WI38 (cell line): Measurements from ENCODE around the gene PHACTR1.

Source experiments
- H3K4me3 ChIP-seq: 2 replicates; pipeline ENCODE4 v1.5.1; 2011; ENCODE audit warnings: low read depth, mild to moderate bottlenecking, control low read depth, low read length
- TF ChIP-seq, protein P1 (sequence below): IDR thresholded peaks from 2 replicates; pipeline ENCODE4 v1.5.1; 2012; ENCODE audit warnings: low read depth, mild to moderate bottlenecking, control low read depth, low read length

The PHACTR1 gene

DNA sequence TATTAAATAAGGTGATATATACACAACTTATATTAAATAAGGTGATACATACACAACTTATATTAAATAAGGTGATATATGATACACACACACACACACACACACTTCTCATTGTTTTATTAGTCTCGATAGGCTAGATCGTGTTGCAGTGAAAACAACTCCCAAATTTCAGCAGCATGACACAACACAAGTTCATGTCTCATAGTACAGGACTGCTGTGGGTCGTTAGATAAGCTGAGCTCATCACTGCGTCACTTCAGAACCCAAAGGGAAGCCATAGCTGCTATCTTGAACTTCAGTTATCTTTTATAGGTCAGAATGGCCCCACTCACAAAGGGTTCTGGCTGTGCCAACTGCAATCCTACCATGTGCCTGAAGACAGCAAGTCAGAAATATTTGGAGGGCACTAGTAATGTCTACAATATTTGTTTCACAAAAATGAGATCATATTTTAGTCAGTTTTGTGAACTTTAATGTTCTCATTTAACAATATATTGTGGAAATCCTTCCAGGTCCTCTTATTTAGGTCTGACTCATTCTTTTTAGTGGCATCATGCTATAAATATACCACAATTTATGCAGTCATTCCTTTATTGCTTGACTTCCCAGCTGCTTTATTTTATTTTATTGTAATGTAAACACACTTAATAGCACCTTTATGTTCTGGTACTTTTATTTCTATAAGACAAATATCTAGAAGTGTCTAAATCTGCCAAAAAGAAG lies 290.2 kb downstream of the PHACTR1 start:
- TF ChIP-seq, protein P1, sequence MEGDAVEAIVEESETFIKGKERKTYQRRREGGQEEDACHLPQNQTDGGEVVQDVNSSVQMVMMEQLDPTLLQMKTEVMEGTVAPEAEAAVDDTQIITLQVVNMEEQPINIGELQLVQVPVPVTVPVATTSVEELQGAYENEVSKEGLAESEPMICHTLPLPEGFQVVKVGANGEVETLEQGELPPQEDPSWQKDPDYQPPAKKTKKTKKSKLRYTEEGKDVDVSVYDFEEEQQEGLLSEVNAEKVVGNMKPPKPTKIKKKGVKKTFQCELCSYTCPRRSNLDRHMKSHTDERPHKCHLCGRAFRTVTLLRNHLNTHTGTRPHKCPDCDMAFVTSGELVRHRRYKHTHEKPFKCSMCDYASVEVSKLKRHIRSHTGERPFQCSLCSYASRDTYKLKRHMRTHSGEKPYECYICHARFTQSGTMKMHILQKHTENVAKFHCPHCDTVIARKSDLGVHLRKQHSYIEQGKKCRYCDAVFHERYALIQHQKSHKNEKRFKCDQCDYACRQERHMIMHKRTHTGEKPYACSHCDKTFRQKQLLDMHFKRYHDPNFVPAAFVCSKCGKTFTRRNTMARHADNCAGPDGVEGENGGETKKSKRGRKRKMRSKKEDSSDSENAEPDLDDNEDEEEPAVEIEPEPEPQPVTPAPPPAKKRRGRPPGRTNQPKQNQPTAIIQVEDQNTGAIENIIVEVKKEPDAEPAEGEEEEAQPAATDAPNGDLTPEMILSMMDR, result no peak
- H3K4me3 ChIP-seq, result no peak overlapping the region

GRCh38 chr6:13007744-13008143 lies 291.2 kb downstream of the PHACTR1 start:
- no peak overlapping the region for H3K4me3 ChIP-seq

DNA sequence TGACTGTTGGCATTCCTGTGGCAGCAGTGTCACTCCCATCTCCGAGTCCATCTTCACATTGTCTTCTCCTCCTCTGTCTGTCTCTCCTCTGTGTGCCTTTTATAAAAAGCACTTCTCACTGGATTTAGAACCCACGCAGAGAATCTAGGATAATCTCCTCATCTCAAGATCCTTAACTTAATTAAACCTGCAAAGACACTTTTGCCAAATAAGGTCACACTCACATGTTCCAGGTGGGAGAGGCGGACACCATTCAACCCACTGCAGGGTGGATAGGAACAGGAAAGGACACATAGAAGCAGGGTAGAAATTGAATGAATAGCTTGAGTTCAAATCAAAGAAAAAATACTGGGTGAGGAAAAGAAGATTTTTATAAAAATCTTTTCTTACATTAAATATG lies 292.5 kb downstream of the PHACTR1 start:
- TF ChIP-seq, protein P1, result no peak
- no peak overlapping the region for H3K4me3 ChIP-seq

More at GRCh38 chr6:13007744-13008143, 291.2 kb downstream of the PHACTR1 start:
- TF ChIP-seq, protein P1, result no peak

DNA sequence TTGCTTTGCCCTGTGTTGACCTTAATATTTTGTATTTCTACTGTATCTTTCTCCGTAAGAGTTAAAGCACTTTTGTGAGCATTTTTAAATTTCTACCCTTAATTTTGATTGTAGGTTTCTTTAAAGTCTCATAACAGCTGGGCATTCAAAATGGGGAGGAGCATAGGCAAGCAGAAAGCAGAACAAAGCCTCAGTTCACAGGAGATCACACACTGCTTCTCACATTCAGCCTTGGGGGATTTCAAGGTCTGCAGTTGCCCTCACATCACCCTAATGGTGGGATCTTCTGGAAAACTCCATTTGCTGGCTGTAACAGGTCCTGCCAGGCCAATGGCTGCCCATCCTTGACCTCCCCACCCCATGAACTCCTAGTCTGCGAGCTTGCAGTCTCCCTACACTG lies 292.9 kb downstream of the PHACTR1 start:
- TF ChIP-seq, protein P1, result no peak
- H3K4me3 ChIP-seq, result no peak overlapping the region

DNA sequence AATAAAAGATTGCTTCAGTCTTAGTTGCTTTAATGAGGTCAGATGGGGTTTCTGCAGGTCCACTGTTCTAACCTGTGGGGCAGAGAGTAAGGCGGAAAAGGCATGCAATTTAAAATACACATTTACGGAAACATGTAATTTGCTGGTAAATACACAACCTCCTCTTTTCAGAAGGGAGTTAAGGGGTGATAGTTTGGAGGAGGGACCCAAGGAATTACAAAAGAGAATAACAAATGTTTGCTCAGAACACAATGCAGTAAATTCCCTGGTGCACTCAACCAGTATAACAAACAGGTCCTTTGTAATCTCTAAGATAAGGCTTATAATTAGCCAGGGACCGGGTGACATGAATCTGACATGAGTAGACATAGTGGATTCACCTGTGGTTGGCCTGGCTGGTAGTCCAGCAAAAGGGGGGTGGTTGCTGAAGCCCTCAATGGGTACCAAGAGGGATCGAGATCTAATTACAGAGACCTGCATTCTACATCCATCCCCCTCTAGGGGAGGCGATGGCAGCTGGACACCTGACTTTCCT lies 295.1 kb downstream of the PHACTR1 start:
- no peak overlapping the region for H3K4me3 ChIP-seq
- TF ChIP-seq, protein P1, result no peak

GRCh38 chr6:13012296-13012695 lies 295.7 kb downstream of the PHACTR1 start:
- no peak overlapping the region for H3K4me3 ChIP-seq
- TF ChIP-seq, protein P1, result no peak

DNA sequence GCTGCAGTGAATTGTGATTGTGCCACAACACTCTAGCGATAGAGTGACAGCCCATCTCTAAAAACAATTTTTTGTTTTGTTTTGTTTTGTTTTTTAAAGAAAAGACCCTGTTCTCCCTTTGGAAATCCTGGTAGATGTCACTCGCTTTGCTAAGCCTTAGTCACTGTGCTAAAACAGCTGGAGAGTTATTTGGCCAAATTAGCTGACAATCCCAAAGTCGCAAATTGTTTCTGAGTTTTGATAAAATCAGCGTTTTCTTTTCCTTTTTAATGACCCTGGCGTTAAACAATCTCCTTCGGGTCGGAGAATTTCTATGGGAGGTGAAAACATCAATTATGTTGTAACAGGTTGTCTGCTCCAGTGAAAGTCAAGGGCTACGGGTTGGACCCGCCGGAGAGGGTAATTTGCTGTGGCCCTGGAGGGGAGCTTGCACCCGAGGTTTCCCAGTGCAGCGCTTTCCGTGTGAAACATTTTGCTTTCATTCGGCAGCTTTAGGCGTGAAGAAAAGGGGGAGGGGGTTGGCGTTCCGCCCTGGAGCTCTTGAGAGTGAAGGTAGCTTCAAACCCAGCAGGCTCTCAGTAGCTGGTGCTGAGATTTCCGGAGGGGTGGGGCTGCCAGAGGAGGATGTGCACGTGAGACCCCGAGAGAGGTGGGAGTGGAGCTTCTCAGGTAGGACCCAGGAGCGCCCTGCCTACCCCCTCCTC lies 296.6 kb downstream of the PHACTR1 start:
- TF ChIP-seq, protein P1, result no peak
- no peak overlapping the region for H3K4me3 ChIP-seq
